Fibroblast of lung (primary cell): ENCODE results near the gene STOX2. TPM values are rescaled to one million over a fixed set of nuclear protein-coding genes. Genes with fewer than 3 reads are reported as not detected.

ENCODE experiments used
- DNase-seq, 2 donors: peaks; one replicate each; pipeline versions ENCODE4 v3.0.0 to v3.0.0-alpha.2; 2010; ENCODE audit warnings: low read depth in 2 of 2
- H2AFZ ChIP-seq: 2 replicates; pipeline ENCODE4 v1.5.1; 2012; ENCODE audit warnings: low read length, control low read depth, inconsistent platforms
- H3K27ac ChIP-seq: 2 replicates; pipeline ENCODE4 v1.5.1; 2011; ENCODE audit warnings: low read length, control low read depth; ENCODE audit not compliant: insufficient read depth
- H3K27me3 ChIP-seq: 2 replicates; pipeline ENCODE4 v1.5.1; 2011; ENCODE audit warnings: mild to moderate bottlenecking, low read length; ENCODE audit not compliant: control insufficient read depth, insufficient read depth
- H3K36me3 ChIP-seq: 2 replicates; pipeline ENCODE4 v1.5.1; 2011; ENCODE audit warnings: low read length; ENCODE audit not compliant: control insufficient read depth, insufficient read depth
- H3K4me1 ChIP-seq: 2 replicates; pipeline ENCODE4 v1.5.1; 2011; ENCODE audit warnings: low read length; ENCODE audit not compliant: control insufficient read depth, insufficient read depth; ENCODE audit errors: extremely low read depth
- H3K4me2 ChIP-seq: 2 replicates; pipeline ENCODE4 v1.5.1; 2011; ENCODE audit warnings: low read length, control low read depth; ENCODE audit not compliant: insufficient read depth; ENCODE audit errors: extremely low read depth
- H3K4me3 ChIP-seq, 4 experiments: fragments of 200-600 bp in 1 of 4; sonication (generic) in 1 of 4; replicated peaks in 1 of 4; 2 replicates each; pipeline ENCODE4 v1.5.1; 2011 to 2016; ENCODE audit warnings: low read length in 4 of 4, low read depth in 3 of 4, mild to moderate bottlenecking in 3 of 4, control low read depth in 2 of 4, inconsistent platforms in 1 of 4, mixed read lengths in 1 of 4; ENCODE audit not compliant: insufficient read depth in 1 of 4; ENCODE audit errors: control extremely low read depth in 1 of 4
- H3K79me2 ChIP-seq: 2 replicates; pipeline ENCODE4 v1.5.1; 2012; ENCODE audit warnings: mild to moderate bottlenecking, low read length, inconsistent platforms; ENCODE audit not compliant: control insufficient read depth, insufficient read depth
- H3K9ac ChIP-seq: 2 replicates; pipeline ENCODE4 v1.5.1; 2011; ENCODE audit warnings: mild to moderate bottlenecking, low read length, control low read depth; ENCODE audit not compliant: insufficient read depth
- H3K9me3 ChIP-seq: 2 replicates; pipeline ENCODE4 v1.5.1; 2012; ENCODE audit warnings: low read depth, low read length; ENCODE audit not compliant: control insufficient read depth, insufficient read depth
- H4K20me1 ChIP-seq: 2 replicates; pipeline ENCODE4 v1.5.1; 2011; ENCODE audit warnings: low read length; ENCODE audit not compliant: control insufficient read depth, insufficient read depth; ENCODE audit errors: extremely low read depth
- EZH2 ChIP-seq: IDR thresholded peaks from 2 replicates; pipeline ENCODE4 v1.5.1; 2012; ENCODE audit warnings: low read length, control low read depth, mild to moderate bottlenecking; ENCODE audit errors: missing control alignments
- polyA plus RNA-seq, 2 donors: library from polyadenylated mRNA; depleted of rRNA in 1 of 2; stranded (reverse) in 1 of 2; unstranded in 1 of 2; fragments of >200 nt; gene quantifications; 2 replicates each; pipeline ENCODE4 v1.2.1, GENCODE V29; 2011 to 2012; ENCODE audit warnings: missing spikeins in 1 of 2
- total RNA-seq: library from RNA; depleted of rRNA; stranded (reverse); fragments of >200 nt; gene quantifications from 2 replicates; pipeline ENCODE4 v1.2.1, GENCODE V29; 2014
- TF ChIP-seq, protein P1 (sequence below), 2 donors: IDR thresholded peaks in 1 of 2; conservative IDR thresholded peaks in 1 of 2; 1 replicate in 1 of 2; 2 replicates in 1 of 2; pipeline ENCODE4 v1.5.1; 2011 to 2012; ENCODE audit warnings: low read length in 2 of 2, control low read depth in 1 of 2, inconsistent platforms in 1 of 2, low read depth in 1 of 2, mild to moderate bottlenecking in 1 of 2

Gene STOX2
- total and polyA plus RNA-seq, 2 donors (not counting 1 experiment from before 2014, with no cell fraction given), result 0.66 to 3.3 TPM

DNA sequence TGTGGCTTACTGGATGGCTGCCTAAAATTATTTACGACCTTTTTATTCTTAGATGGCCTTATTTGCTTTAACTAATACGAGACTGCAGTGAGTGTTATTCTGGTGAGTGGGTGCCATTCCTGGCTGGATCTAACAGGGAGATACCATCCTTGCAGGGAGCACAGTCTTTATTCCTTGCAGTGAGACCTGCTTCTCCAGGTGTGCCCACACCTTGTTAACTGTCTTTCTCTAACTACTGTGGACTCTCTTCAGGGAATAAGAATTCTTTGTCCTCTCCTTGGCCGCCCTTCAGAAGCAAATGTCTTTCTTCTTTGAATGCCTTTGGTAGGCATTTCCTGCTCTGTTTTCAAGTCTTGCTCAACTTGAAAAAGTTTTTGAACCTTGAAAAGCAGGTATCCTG, 34.1 kb upstream of the STOX2 start:
- H3K27me3 ChIP-seq, result no peaks in the 10 kb centered on the region
- no peak overlapping the region for H3K9ac ChIP-seq
- TF ChIP-seq, protein P1, sequence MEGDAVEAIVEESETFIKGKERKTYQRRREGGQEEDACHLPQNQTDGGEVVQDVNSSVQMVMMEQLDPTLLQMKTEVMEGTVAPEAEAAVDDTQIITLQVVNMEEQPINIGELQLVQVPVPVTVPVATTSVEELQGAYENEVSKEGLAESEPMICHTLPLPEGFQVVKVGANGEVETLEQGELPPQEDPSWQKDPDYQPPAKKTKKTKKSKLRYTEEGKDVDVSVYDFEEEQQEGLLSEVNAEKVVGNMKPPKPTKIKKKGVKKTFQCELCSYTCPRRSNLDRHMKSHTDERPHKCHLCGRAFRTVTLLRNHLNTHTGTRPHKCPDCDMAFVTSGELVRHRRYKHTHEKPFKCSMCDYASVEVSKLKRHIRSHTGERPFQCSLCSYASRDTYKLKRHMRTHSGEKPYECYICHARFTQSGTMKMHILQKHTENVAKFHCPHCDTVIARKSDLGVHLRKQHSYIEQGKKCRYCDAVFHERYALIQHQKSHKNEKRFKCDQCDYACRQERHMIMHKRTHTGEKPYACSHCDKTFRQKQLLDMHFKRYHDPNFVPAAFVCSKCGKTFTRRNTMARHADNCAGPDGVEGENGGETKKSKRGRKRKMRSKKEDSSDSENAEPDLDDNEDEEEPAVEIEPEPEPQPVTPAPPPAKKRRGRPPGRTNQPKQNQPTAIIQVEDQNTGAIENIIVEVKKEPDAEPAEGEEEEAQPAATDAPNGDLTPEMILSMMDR (conservative IDR thresholded peaks at IDR 0.05 in 1 of 2, IDR thresholded peaks at IDR 0.05 in 1 of 2; ENCODE audit: low read depth in 1 of 2, low read length in 2 of 2), result no peak
- TF ChIP-seq EZH2, result no peak
- H3K27ac ChIP-seq, result no peak overlapping the region
- no peaks in the 10 kb centered on the region for H3K79me2 ChIP-seq
- no peaks in the 10 kb centered on the region for H3K4me1 ChIP-seq
- H3K4me2 ChIP-seq, result no peak overlapping the region
- DNase-seq, result no peak
- no peaks in the 10 kb centered on the region for H3K9me3 ChIP-seq
- no peak overlapping the region for H2AFZ ChIP-seq
- H4K20me1 ChIP-seq, result no peaks in the 10 kb centered on the region
- H3K4me3 ChIP-seq, result no peak overlapping the region
- no peaks in the 10 kb centered on the region for H3K36me3 ChIP-seq

DNA sequence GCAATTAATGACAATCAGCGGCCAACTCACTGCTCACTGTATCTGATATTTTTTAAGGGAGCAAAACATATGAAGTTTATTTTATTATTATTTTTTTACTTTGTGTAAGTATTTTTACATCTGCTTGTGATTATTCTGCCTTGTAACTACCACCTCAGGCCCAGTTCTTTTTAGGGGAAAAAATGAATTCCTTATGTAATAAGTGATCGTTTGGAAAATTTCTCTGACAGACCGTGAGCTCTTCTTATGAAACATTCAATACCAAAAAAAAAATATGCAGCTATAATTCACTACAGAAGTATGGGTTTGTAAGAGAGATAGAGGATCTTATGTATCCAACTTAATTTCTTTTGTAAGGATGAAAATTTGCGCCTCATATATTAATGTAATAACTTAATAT, 33.5 kb upstream of the STOX2 start:
- Histone ChIP-seq H3K9me3 (no peaks in the 10 kb centered on the region), H3K79me2 (no peaks in the 10 kb centered on the region), H3K4me1 (no peaks in the 10 kb centered on the region), H3K36me3 (no peaks in the 10 kb centered on the region), H3K27ac (no peak overlapping the region), H3K27me3 (no peaks in the 10 kb centered on the region), H3K4me2 (no peak overlapping the region), H3K4me3 (no peak overlapping the region), H2AFZ (no peak overlapping the region), H3K9ac (no peak overlapping the region), H4K20me1 (no peaks in the 10 kb centered on the region)
- no peak for TF ChIP-seq EZH2
- TF ChIP-seq, protein P1 (conservative IDR thresholded peaks at IDR 0.05 in 1 of 2, IDR thresholded peaks at IDR 0.05 in 1 of 2; ENCODE audit: low read depth in 1 of 2, low read length in 2 of 2), result no peak
- no peak for DNase-seq

DNA sequence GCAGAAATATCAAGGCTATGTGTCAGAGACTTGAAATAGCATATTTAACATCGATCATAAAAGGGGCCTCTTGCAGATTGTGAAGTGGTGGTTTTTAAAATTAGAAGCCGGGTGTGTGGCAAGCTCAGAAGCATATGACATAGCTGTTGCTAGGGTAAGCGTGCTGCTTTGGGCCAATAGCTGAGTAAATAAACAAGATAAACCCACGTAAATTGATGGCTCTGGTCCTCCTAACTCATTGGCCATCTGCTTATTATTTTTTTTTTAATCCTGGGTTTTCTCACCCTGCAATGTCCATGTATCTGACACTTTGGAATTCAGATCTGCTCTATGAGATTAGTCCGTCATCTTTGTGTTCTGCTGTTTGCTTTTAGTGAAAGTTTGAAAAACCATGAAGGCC, 32.6 kb upstream of the STOX2 start:
- TF ChIP-seq, protein P1 (conservative IDR thresholded peaks at IDR 0.05 in 1 of 2, IDR thresholded peaks at IDR 0.05 in 1 of 2; ENCODE audit: low read depth in 1 of 2, low read length in 2 of 2), result no peak
- TF ChIP-seq EZH2, result no peak
- DNase-seq, result peak in 1 of 2 donors; percentile 58

More for the DNA sequence above, 32.6 kb upstream of the STOX2 start:
- no peak overlapping the region for H2AFZ ChIP-seq
- H4K20me1 ChIP-seq, result no peaks in the 10 kb centered on the region
- no peaks in the 10 kb centered on the region for H3K79me2 ChIP-seq
- H3K9me3 ChIP-seq, result no peaks in the 10 kb centered on the region
- no peaks in the 10 kb centered on the region for H3K36me3 ChIP-seq
- no peak overlapping the region for H3K9ac ChIP-seq
- H3K27me3 ChIP-seq, result no peaks in the 10 kb centered on the region
- H3K4me3 ChIP-seq, result no peak overlapping the region
- no peak overlapping the region for H3K27ac ChIP-seq
- no peaks in the 10 kb centered on the region for H3K4me1 ChIP-seq
- H3K4me2 ChIP-seq, result no peak overlapping the region
